GM19467 (cell line): Measurements from ENCODE around the gene HAPSTR1.
"Not testable (repeated sequence)": the region's sequence is repeated elsewhere in the genome, so short reads cannot be mapped to it uniquely, and the experiment has no call there.

Source experiments
- ATAC-seq: cut with Tn5 transposase; IDR thresholded peaks from one replicate; pipeline ENCODE4 v1.9.1; 2021; ENCODE audit warnings: mild to moderate bottlenecking, moderate library complexity; ENCODE audit not compliant: unreplicated experiment

HAPSTR1 gene

GRCh38 chr16:9090960-9091866, at the start of gene HAPSTR1:
Gene HAPSTR1 (plus strand): TSS chr16:9091644. CDS start chr16:9092045, 401 bp downstream.
- ATAC-seq = peak; percentile 86

DNA sequence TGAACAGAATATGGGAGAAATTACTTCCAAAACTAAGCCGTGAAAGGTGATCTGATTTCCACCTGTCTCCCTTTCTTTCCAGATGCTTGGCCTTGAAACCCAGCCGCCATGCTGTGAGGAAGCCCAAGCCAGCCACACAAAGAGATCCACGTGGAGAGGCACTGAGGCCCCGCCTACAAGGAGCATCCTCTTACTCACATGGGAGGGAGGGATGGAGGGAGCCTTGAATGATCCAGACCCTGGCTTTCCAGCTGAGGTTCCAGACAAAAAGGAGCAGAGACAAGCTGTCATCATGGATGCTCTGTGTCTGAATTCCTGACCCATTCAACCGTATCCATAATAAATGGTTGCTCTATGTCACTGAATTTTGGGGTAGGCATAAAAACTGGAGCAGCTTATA, 48.9 kb upstream of the HAPSTR1 start:
- no peak for ATAC-seq

- ATAC-seq = no peak
Measured at GRCh38 chr16:9042964-9043680, 48.3 kb upstream of the HAPSTR1 start.

GRCh38 chr16:9045562-9045961, 45.9 kb upstream of the HAPSTR1 start:
- ATAC-seq = not testable (repeated sequence)

GRCh38 chr16:9046667-9047055, 44.8 kb upstream of the HAPSTR1 start:
- ATAC-seq = no peak

DNA sequence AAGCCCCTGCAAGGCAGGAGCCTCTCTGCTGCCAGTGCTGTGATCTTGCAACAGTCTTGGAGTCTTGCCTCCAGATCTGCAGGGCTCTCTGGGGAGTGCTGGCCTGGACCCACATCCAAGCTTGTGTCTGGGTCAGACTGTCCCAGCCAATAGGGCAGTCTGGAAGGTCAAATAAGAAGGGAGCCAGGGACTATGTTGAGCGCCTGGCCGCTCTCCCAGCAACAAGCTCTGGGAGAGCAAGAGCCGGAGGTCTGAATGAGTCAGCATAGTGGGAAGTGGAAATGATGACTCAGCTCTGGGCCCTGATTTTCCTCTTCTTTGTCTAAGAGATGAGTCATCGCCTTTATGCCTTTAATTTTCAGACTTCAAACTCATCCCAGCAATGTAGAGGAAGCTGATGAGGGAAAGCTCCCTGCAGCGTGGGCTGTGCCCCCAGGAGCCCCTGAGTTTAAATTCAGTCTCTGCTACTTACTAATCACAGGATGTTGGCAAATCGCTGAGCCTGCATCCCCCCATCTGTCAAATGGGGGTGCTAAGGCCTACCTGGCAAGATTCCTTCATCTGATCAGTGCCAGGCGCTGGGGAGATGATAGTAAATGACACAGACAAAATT, 43.6 kb upstream of the HAPSTR1 start:
- no peak for ATAC-seq

DNA sequence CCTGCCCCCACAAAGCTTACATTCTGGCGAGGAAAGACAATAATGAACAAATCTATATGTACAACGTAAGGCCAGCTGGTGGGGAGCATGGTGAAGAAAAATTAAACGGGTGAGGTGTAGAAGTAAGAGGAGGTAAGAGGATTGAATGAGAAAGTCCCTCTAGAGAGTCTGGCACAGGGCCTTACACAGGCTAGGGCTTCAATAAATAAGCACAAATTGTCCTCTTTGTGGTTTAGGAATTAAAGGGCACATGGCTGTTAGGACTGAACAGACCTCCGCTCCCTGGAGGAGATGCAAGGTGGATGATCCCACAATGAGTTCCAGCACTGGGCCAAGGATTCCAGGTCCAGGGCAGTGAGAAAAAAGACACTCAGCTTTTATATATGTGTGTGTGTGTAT, 43.1 kb upstream of the HAPSTR1 start:
- ATAC-seq = no peak

DNA sequence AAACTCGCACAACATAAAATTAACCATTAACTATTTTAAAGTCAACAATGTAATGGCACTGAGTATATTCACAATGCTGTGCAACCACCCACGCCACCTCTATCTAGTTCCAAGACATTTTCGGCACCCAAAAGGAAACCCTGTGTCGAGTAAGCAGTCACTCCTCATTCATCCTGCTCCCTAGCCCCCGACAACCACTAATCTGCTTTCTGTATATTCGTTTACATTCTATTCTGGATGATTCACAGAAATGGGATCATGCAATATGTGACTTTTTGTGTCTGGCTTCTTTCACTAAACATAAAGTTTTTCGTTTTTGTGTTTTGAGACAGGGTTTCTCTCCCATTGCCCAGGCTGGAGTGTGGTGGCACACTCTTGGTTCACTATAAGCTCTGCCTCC, 42.2 kb upstream of the HAPSTR1 start:
- ATAC-seq = no peak

GRCh38 chr16:9050102-9050830, 41.2 kb upstream of the HAPSTR1 start:
- ATAC-seq = no peak

DNA sequence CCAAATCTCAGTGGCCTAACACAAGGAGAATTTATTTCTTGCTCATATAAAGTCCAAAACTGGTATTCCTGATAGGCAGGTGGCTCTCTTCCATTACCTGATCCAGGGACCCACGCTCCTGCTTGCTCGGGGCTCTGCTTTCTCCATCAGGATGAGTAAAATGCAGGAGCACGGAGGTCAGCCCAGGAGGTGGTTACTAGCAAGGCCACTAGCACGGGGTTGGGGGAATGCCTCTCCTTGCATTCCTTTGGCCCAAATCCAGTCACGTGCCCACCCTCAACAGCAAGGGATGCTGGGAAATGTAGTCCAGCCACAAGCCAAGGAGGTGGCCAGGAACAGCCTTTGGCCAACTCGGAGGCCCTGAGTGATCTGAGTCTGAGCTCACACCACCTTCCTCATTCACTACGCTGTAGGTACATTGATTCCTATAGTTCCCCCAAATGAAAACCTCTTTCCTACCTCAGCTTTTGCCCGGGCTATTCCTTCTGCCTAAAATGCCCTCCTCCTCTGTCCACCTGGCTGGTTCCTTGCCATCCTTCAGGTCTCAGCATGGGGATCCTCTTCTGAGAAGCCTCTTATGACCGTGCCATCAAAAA, 38.3 kb upstream of the HAPSTR1 start:
- no peak for ATAC-seq

GRCh38 chr16:9054460-9054859, 37.0 kb upstream of the HAPSTR1 start:
- ATAC-seq = no peak

- no peak for ATAC-seq
Measured at GRCh38 chr16:9055115-9055514, 36.3 kb upstream of the HAPSTR1 start.

DNA sequence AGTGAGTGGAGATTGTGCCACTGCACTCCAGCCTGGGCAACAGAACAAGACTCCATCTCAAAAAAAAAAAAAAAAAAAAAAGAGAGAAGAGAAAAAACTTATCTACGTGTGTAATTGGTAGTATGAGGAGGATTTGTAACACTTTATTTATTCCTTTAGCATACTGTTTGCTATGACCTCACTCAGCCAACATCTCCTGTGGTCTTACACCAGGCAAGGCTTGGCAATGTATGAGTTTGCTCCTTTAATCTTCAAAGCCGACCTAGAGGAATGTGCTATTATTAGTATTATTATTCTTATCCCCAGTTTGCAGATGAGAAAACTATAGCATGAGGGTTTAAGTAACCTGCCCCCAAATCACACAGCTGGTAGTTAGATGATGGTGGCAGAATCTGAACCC, 35.8 kb upstream of the HAPSTR1 start:
- ATAC-seq = no peak

- no peak for ATAC-seq
Measured at GRCh38 chr16:9056061-9056460, 35.4 kb upstream of the HAPSTR1 start.

- no peak for ATAC-seq
Measured at GRCh38 chr16:9058211-9058610, 33.2 kb upstream of the HAPSTR1 start.

DNA sequence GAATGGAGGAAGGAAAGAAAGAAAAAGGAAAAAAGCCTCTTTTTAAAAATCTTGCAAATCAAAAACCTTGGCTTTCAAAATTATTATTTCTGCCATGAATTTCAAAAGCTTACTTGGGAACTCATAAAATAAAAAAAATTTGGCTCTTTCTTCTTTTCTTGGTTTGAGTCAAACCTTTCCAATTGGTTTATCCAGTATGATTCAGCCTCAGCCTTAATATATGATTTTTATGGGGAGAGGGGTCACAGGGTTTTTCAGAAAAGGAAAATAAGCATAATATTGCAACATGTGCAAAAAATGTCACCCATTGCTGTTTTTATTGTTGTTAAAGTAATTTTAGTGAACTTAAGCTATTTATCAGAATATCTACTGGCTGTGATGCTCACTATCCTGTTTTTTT, 31.2 kb upstream of the HAPSTR1 start:
- ATAC-seq = no peak

- ATAC-seq = no peak
Measured at GRCh38 chr16:9061358-9061813, 30.1 kb upstream of the HAPSTR1 start.

- no peak for ATAC-seq
Measured at GRCh38 chr16:9062301-9062700, 29.1 kb upstream of the HAPSTR1 start.

GRCh38 chr16:9065077-9065476, 26.4 kb upstream of the HAPSTR1 start:
- ATAC-seq = no peak

GRCh38 chr16:9068886-9069285, 22.6 kb upstream of the HAPSTR1 start:
- no peak for ATAC-seq

DNA sequence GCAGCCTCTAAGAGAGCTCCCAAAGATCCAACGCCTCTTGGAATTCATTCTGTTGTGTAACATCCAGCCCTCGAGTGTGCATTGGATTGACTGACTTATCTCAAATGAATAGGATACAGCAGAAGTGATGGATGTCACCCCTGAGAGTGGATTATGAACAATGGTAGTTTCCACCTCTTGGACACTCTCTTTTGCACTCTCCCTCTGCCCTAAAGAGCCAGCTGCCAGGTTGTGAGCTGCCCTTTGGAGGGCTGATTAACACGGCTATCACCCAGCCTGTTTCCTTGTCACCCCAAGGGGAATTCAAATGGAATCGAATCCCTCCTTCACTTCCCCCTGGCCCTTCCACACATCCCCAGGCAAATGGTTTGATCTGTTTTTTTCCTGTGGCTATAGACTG, 21.2 kb upstream of the HAPSTR1 start:
- no peak for ATAC-seq
